Lower leg skin (tissue), 4 donors: ENCODE results near the gene NAPSA. TPM values are rescaled to one million over a fixed set of nuclear protein-coding genes. Genes with fewer than 3 reads are reported as not detected.

Source experiments
- DNase-seq, 2 donors: peaks; one replicate each; pipeline ENCODE4 v3.0.0-alpha.2; 2019; ENCODE audit warnings: low spot score in 2 of 2
- H3K4me3 ChIP-seq: fragments of 200-600 bp; sonication (generic); 2 replicates; pipeline ENCODE4 v1.5.1; 2017; ENCODE audit warnings: mild to moderate bottlenecking, low read depth; ENCODE audit not compliant: poor library complexity, severe bottlenecking
- POLR2A ChIP-seq, 2 donors: fragments of 450-650 bp; IDR thresholded peaks; one replicate each; pipeline ENCODE4 v1.6.1; 2016 to 2017; ENCODE audit warnings: antibody characterized with exemption in 2 of 2, mild to moderate bottlenecking in 1 of 2, moderate library complexity in 1 of 2
- WGBS, 2 donors: methylation state at CpG; one replicate each; pipeline ENCODE4 v1.1.5; 2018; 5-methylcytosine and 5-hydroxymethylcytosine counted together
- intact Hi-C: fragments of 100-400 bp; cut with DNase I; formaldehyde crosslinking; loops from one replicate; pipeline ENCODE4 v1.15.0; 2023; ENCODE audit warnings: low total_unique reads
- total RNA-seq, 4 donors: library from RNA; depleted of rRNA; stranded (reverse); fragments of >200 nt; gene quantifications; one replicate each; pipeline ENCODE4 v1.1.0, GENCODE V29; 2016
- TF ChIP-seq, protein P1 (sequence below), 3 donors: fragments of 450-650 bp; IDR thresholded peaks; one replicate each; pipeline ENCODE4 v1.5.1; 2016; ENCODE audit warnings: antibody characterized with exemption in 3 of 3, mild to moderate bottlenecking in 3 of 3, moderate library complexity in 2 of 3

Gene NAPSA
- total RNA-seq, result 1 to 10 TPM in 3 of 4 donors, under 1 TPM in 1; 0.51 to 5.9 (median 2.6) TPM

DNA sequence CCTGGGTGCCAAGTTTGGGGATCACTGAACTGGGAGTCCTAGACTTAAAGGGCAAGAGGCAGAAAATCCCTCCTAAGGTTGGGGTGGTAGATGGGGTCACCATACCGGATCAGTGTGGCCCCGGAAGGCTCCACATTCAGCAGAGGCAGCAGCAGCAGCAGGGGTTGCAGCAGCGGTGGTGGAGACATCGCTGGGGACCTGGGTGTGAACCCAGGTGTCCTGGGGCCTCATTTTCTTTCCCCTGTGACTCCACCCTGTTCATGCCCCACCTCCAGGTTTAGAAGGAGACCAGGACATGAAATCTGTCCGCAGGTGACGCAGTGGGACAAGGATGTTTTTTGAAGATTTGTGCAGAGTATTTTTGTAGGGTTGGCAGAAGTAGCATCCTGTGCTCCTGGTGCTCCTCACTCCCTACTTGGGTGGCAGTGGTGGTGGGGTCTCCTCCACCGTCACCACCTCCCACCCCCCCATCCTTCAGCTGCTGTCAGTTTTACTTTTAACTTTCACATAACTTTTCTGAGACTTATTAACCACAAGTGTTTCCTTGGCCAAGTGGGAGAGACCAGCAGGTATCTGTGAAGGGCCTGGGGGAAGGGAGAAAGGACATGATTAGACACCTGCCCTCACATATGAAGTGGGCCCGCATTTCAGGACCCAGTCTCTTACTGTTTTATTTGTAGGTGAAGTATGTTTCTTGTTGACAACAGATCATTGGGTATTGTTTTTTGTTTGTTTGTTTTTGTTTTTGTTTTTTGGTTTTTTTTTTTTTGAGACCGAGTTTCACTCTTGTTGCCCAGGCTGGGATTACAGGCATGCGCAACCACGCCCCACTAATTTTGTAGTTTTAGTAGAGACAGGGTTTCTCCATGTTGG, at the start of gene NAPSA:
Gene NAPSA (minus strand): TSS at position 206 of the 873 bp plus-strand sequence. CDS start 18 bp downstream, at position 188.
- DNase-seq, result no peak
- intact Hi-C loops, result loop anchor here (5.0 to 10.0 kb wide), 2 partner anchors 97 to 419 kb away; no protein-coding TSS in a partner anchor

DNA sequence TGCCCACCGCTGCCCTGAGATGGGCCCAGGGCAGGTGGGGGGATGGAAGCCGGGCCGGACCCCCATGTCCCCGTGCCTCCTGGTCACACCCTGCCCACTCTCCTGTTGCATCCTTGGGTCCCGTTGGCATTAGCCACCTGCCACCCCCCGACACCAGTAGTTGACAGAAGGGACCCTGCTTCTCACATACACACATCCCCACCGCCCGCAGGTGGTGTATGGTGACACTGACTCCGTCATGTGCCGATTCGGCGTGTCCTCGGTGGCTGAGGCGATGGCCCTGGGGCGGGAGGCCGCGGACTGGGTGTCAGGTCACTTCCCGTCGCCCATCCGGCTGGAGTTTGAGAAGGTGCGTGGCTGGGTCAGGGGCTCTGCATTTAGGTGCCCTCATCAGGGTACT, 48.1 kb upstream of the NAPSA start:
- no peak overlapping the region for H3K4me3 ChIP-seq
- intact Hi-C loops, result no loop called here
- no peak for TF ChIP-seq POLR2A (IDR thresholded peaks at IDR 0.05)
- TF ChIP-seq, protein P1, sequence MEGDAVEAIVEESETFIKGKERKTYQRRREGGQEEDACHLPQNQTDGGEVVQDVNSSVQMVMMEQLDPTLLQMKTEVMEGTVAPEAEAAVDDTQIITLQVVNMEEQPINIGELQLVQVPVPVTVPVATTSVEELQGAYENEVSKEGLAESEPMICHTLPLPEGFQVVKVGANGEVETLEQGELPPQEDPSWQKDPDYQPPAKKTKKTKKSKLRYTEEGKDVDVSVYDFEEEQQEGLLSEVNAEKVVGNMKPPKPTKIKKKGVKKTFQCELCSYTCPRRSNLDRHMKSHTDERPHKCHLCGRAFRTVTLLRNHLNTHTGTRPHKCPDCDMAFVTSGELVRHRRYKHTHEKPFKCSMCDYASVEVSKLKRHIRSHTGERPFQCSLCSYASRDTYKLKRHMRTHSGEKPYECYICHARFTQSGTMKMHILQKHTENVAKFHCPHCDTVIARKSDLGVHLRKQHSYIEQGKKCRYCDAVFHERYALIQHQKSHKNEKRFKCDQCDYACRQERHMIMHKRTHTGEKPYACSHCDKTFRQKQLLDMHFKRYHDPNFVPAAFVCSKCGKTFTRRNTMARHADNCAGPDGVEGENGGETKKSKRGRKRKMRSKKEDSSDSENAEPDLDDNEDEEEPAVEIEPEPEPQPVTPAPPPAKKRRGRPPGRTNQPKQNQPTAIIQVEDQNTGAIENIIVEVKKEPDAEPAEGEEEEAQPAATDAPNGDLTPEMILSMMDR (IDR thresholded peaks at IDR 0.05), result no peak
- WGBS, 2 donors, result 92 to 94% methylated on average over 21 of the region's 21 CpGs
- DNase-seq, result no peak

More for the DNA sequence above, at the start of gene NAPSA:
- no peak for TF ChIP-seq POLR2A (IDR thresholded peaks at IDR 0.05)
- TF ChIP-seq, protein P1 (IDR thresholded peaks at IDR 0.05), result no peak
- WGBS, 2 donors, result 81 to 89% methylated on average over 11 of the region's 11 CpGs
- H3K4me3 ChIP-seq, result no peak within 1 kb of the TSS

- TF ChIP-seq, protein P1 (IDR thresholded peaks at IDR 0.05), result no peak
- no peak for TF ChIP-seq POLR2A (IDR thresholded peaks at IDR 0.05)
- DNase-seq, result no peak
- intact Hi-C loops, result no loop called here
- 92 to 95% methylated on average over 13 of the region's 13 CpGs for WGBS, 2 donors
- H3K4me3 ChIP-seq, result no peak overlapping the region
These were observed 47.7 kb upstream of the NAPSA start for GRCh38 chr19:50413096-50413495.

GRCh38 chr19:50412419-50412818, 47.0 kb upstream of the NAPSA start:
- H3K4me3 ChIP-seq, result no peak overlapping the region
- intact Hi-C loops, result no loop called here
- TF ChIP-seq, protein P1 (IDR thresholded peaks at IDR 0.05), result no peak
- no peak for TF ChIP-seq POLR2A (IDR thresholded peaks at IDR 0.05)
- WGBS, 2 donors, result 93 to 98% methylated on average over 2 of the region's 2 CpGs
- no peak for DNase-seq

GRCh38 chr19:50410109-50410508, 44.7 kb upstream of the NAPSA start:
- DNase-seq, result no peak
- intact Hi-C loops, result no loop called here
- TF ChIP-seq POLR2A (IDR thresholded peaks at IDR 0.05), result no peak
- TF ChIP-seq, protein P1 (IDR thresholded peaks at IDR 0.05), result no peak
- WGBS, 2 donors, result 91 to 94% methylated on average over 10 of the region's 10 CpGs
- H3K4me3 ChIP-seq, result no peak overlapping the region
